Naive thymus-derived CD8-positive, alpha-beta T cell (primary cell): ENCODE data around the gene LRGUK. TPM values are rescaled to one million over a fixed set of nuclear protein-coding genes. Genes with fewer than 3 reads are reported as not detected.

Source experiments
- ATAC-seq, 2 donors: fragments of 150-1000 bp; cut with Tn5 transposase in 1 of 2; sonication (Bioruptor Pico), chemical (Tn5 transposase) in 1 of 2; 1 replicate in 1 of 2; 2 replicates in 1 of 2; pipeline ENCODE4 v1.10.0; 2021; ENCODE audit warnings: mild to moderate bottlenecking in 2 of 2, moderate library complexity in 2 of 2
- POLR2A ChIA-PET: fragments of 350-600 bp; sonication (Branson Sonifier 250); formaldehyde crosslinking; loops from one replicate; lab custom pipeline; 2021; ENCODE audit warnings: antibody characterized with exemption; lab: Charles Lee
- DNase-seq, 10 donors: peaks; one replicate each; pipeline versions ENCODE4 v3.0.0 to v3.0.0-alpha.2; 2020 to 2022
- H3K27ac Mint-ChIP-seq, 10 donors: one replicate each; pipeline ENCODE4 v1.8.0; 2020 to 2022; ENCODE audit warnings: mild to moderate bottlenecking in 10 of 10, mixed read lengths in 10 of 10, moderate library complexity in 4 of 10, inconsistent platforms in 1 of 10
- H3K27me3 Mint-ChIP-seq, 5 donors: one replicate each; pipeline ENCODE4 v1.8.0; 2021 to 2022; ENCODE audit warnings: mixed read lengths in 5 of 5
- H3K36me3 Mint-ChIP-seq, 3 donors: one replicate each; pipeline ENCODE4 v1.8.0; 2020 to 2022; ENCODE audit warnings: mixed read lengths in 3 of 3, mild to moderate bottlenecking in 2 of 3, inconsistent platforms in 1 of 3
- H3K4me1 Mint-ChIP-seq, 4 donors: one replicate each; pipeline ENCODE4 v1.8.0; 2021 to 2022; ENCODE audit warnings: mixed read lengths in 4 of 4
- H3K4me3 Mint-ChIP-seq, 10 donors: one replicate each; pipeline ENCODE4 v1.8.0; 2020 to 2022; ENCODE audit warnings: mild to moderate bottlenecking in 10 of 10, mixed read lengths in 10 of 10, moderate library complexity in 6 of 10, inconsistent platforms in 1 of 10
- H3K9me3 Mint-ChIP-seq, 9 donors: one replicate each; pipeline ENCODE4 v1.8.0; 2020 to 2022; ENCODE audit warnings: mixed read lengths in 9 of 9, mild to moderate bottlenecking in 3 of 9, inconsistent platforms in 1 of 9, moderate library complexity in 1 of 9
- polyA plus RNA-seq, 3 donors: library from polyadenylated mRNA; unstranded; fragments of 300-500 nt; fragmentation: Illumina TruSeq; gene quantifications; one replicate each; pipeline ENCODE4 v1.2.3, GENCODE V29; 2021
- total RNA-seq, 8 experiments: library from RNA in 2 of 8; stranded (reverse) in 2 of 8; gene quantifications; one replicate each; pipeline ENCODE4 v1.2.3 and lab custom pipeline; 2021 to 2026

Gene LRGUK
- total and polyA plus RNA-seq, 5 experiments from 2014 or later, result 0.09 to 0.60 (median 0.34) TPM; not detected in 2

GRCh38 chr7:134301592-134301991 is 174.5 kb downstream of the LRGUK start:
- DNase-seq, result no peak
- Mint-ChIP-seq H3K27me3 (no peaks in the 10 kb centered on the region), H3K36me3 (peaks cover 0 to 85% (median 51%) of the 10 kb centered on the region in 3 donors), H3K4me1 (no peaks in the 10 kb centered on the region), H3K4me3 (no peak overlapping the region), H3K9me3 (no peaks in the 10 kb centered on the region), H3K27ac (no peak overlapping the region)
- POLR2A ChIA-PET, result no interaction called here
- ATAC-seq, result no peak

- ATAC-seq (no peak), DNase-seq (no peak)
- Mint-ChIP-seq H3K4me3 (no peak overlapping the region), H3K27ac (peak overlapping the region in 2 of 10 donors; percentile 20 to 69), H3K27me3 (no peaks in the 10 kb centered on the region), H3K36me3 (peaks cover 0 to 82% (median 49%) of the 10 kb centered on the region in 3 donors), H3K9me3 (no peaks in the 10 kb centered on the region), H3K4me1 (no peaks in the 10 kb centered on the region)
- POLR2A ChIA-PET, result interaction anchor here (0.6 kb wide), 1 partner anchor 101 kb away, joined by 4 read pairs; no protein-coding TSS in a partner anchor
These were observed 175.0 kb downstream of the LRGUK start for GRCh38 chr7:134302120-134302519.

- POLR2A ChIA-PET, result no interaction called here
- Mint-ChIP-seq H3K4me1 (peaks cover 0 to 7% (median 4%) of the 10 kb centered on the region in 4 donors), H3K9me3 (no peaks in the 10 kb centered on the region), H3K27me3 (no peaks in the 10 kb centered on the region), H3K36me3 (peaks cover 0 to 56% (median 25%) of the 10 kb centered on the region in 3 donors), H3K27ac (no peak overlapping the region), H3K4me3 (no peak overlapping the region)
- ATAC-seq, result no peak
- DNase-seq, result no peak
These were observed 180.2 kb downstream of the LRGUK start for GRCh38 chr7:134307320-134307719.

GRCh38 chr7:134308548-134308947 is 181.4 kb downstream of the LRGUK start:
- DNase-seq (no peak), ATAC-seq (no peak)
- Mint-ChIP-seq H3K9me3 (no peaks in the 10 kb centered on the region), H3K27ac (no peak overlapping the region), H3K4me3 (no peak overlapping the region), H3K27me3 (no peaks in the 10 kb centered on the region), H3K36me3 (peaks cover 0 to 46% (median 20%) of the 10 kb centered on the region in 3 donors), H3K4me1 (peaks cover 0 to 7% (median 4%) of the 10 kb centered on the region in 4 donors)
- POLR2A ChIA-PET, result no interaction called here

GRCh38 chr7:134311807-134312206 is 184.7 kb downstream of the LRGUK start:
- peaks cover 0 to 18% (median 3%) of the 10 kb centered on the region in 3 donors for H3K36me3 Mint-ChIP-seq
- POLR2A ChIA-PET, result no interaction called here
- no peak overlapping the region for H3K27ac Mint-ChIP-seq
- H3K9me3 Mint-ChIP-seq, result no peaks in the 10 kb centered on the region
- no peak overlapping the region for H3K4me3 Mint-ChIP-seq
- H3K4me1 Mint-ChIP-seq, result peaks cover 10 to 17% (median 13%) of the 10 kb centered on the region in 4 donors
- H3K27me3 Mint-ChIP-seq, result no peaks in the 10 kb centered on the region
- DNase-seq (no peak), ATAC-seq (no peak)

GRCh38 chr7:134312717-134313116 is 185.6 kb downstream of the LRGUK start:
- Mint-ChIP-seq H3K27me3 (no peaks in the 10 kb centered on the region), H3K9me3 (no peaks in the 10 kb centered on the region), H3K4me3 (no peak overlapping the region), H3K27ac (no peak overlapping the region), H3K36me3 (peaks cover 0 to 18% (median 3%) of the 10 kb centered on the region in 3 donors), H3K4me1 (peaks cover 15 to 24% (median 22%) of the 10 kb centered on the region in 4 donors)
- DNase-seq, result no peak
- no peak for ATAC-seq
- POLR2A ChIA-PET, result interaction anchor here (0.7 kb wide), 1 partner anchor 1657 kb away, joined by 3 read pairs; no protein-coding TSS in a partner anchor

- POLR2A ChIA-PET, result no interaction called here
- ATAC-seq (no peak), DNase-seq (no peak)
- no peaks in the 10 kb centered on the region for H3K27me3 Mint-ChIP-seq
- H3K36me3 Mint-ChIP-seq, result peaks cover 0 to 11% (median 0%) of the 10 kb centered on the region in 3 donors
- H3K9me3 Mint-ChIP-seq, result no peaks in the 10 kb centered on the region
- H3K4me3 Mint-ChIP-seq, result no peak overlapping the region
- peaks cover 11 to 25% (median 23%) of the 10 kb centered on the region in 4 donors for H3K4me1 Mint-ChIP-seq
- no peak overlapping the region for H3K27ac Mint-ChIP-seq
These were observed 186.4 kb downstream of the LRGUK start for GRCh38 chr7:134313543-134313942.

Other genes with a start within 250 kb of the LRGUK start
- gene SLC35B4, start 189.6 kb downstream of the LRGUK start, total RNA-seq, result 10 to 100 TPM; 11.9 to 16.8 TPM
- 10 to 100 TPM; 12.7 to 21.6 (median 17.4) TPM for gene SLC35B4, start 189.6 kb downstream of the LRGUK start, polyA plus RNA-seq